ENCODE results near the gene RUNX1.

DNA sequence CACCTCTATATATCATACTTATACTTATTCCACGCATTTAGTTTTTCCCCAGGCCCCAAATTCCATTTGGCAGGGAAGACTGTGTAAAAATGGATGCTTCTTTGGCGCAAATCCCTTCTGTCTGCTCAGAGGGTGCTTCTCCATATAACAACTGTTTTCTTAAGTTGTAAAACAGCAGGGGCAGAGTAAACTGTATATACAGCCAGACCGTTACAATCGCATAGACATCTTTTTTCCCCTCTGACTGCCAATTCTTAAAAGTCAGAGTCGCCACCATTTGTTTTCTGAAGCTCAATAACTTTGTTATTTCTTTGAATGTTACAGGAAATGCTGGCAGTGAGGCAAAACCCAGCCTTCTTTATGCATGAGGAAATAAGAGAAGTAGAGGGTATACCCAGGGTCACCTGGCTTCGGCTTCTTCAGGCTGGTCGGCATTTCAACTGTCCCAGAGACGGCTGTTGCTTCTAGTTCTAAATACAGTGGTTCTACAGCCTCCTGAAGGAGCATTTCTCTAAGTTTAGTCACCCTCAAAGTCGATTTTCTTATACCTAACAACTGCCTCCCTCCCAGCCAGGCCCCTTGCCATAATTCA, 191.9 kb downstream of the RUNX1 start:
- TF ChIP-seq, protein P1, sequence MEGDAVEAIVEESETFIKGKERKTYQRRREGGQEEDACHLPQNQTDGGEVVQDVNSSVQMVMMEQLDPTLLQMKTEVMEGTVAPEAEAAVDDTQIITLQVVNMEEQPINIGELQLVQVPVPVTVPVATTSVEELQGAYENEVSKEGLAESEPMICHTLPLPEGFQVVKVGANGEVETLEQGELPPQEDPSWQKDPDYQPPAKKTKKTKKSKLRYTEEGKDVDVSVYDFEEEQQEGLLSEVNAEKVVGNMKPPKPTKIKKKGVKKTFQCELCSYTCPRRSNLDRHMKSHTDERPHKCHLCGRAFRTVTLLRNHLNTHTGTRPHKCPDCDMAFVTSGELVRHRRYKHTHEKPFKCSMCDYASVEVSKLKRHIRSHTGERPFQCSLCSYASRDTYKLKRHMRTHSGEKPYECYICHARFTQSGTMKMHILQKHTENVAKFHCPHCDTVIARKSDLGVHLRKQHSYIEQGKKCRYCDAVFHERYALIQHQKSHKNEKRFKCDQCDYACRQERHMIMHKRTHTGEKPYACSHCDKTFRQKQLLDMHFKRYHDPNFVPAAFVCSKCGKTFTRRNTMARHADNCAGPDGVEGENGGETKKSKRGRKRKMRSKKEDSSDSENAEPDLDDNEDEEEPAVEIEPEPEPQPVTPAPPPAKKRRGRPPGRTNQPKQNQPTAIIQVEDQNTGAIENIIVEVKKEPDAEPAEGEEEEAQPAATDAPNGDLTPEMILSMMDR (IDR thresholded peaks at IDR 0.05) = no peak
- no peak for TF ChIP-seq POLR2A (IDR thresholded peaks at IDR 0.05)
